Muscle of arm (tissue), 12 donors: Measurements from ENCODE around the gene CXCL14. TPM values are rescaled to one million over a fixed set of nuclear protein-coding genes. Genes with fewer than 3 reads are reported as not detected.

Experiments used
- polyA plus RNA-seq, 12 donors: library from polyadenylated mRNA; unstranded; fragments of 120-200 nt; gene quantifications; one replicate each; pipeline ENCODE4 v1.2.1, GENCODE V29; 2013; ENCODE audit not compliant: insufficient read length in 12 of 12

CXCL14 gene
- polyA plus RNA-seq, 12 donors, result 25.2 to 773 (median 46.4) TPM; not detected in 1

Other genes with a start within 250 kb of the CXCL14 start
- 100 to 1,000 TPM in 7 of 12 donors, 10 to 100 TPM in 4, not detected in 1; 88.1 to 197 (median 101) TPM for gene MACROH2A1, start 179.8 kb downstream of the CXCL14 start, polyA plus RNA-seq
- gene DCANP1, start 131.6 kb downstream of the CXCL14 start, polyA plus RNA-seq, result under 1 TPM in 7 of 12 donors, not detected in 5; 0.07 to 0.87 (median 0.11) TPM
- 1 to 10 TPM in 1 of 12 donors, under 1 TPM in 9, not detected in 2; 0.08 to 2.1 (median 0.14) TPM for gene TIFAB, start 126.6 kb downstream of the CXCL14 start, polyA plus RNA-seq
- not detected for gene NEUROG1, start 43.0 kb downstream of the CXCL14 start, polyA plus RNA-seq